Loucy (cell line): ENCODE data around the gene PACC1.

ENCODE experiments used
- H2AFZ ChIP-seq: fragments of 200-600 bp; sonication (generic); 2 replicates; pipeline ENCODE4 v1.6.0; 2016; ENCODE audit warnings: antibody characterized with exemption, mild to moderate bottlenecking, low read length, moderate library complexity
- H3F3A ChIP-seq: fragments of 200-600 bp; 2 replicates; pipeline ENCODE4 v1.6.0; 2016; ENCODE audit warnings: antibody characterized with exemption, low read depth, mild to moderate bottlenecking
- H3K27me3 ChIP-seq: fragments of 200-600 bp; sonication (generic); 2 replicates; pipeline ENCODE4 v1.6.1; 2014; ENCODE audit warnings: low read length, mild to moderate bottlenecking; ENCODE audit not compliant: insufficient read depth, poor library complexity, severe bottlenecking
- H3K36me3 ChIP-seq: fragments of 200-600 bp; sonication (generic); 2 replicates; pipeline ENCODE4 v1.6.1; 2016; ENCODE audit warnings: low read length; ENCODE audit not compliant: insufficient read depth
- H3K4me1 ChIP-seq: fragments of 200-600 bp; sonication (generic); 2 replicates; pipeline ENCODE4 v1.5.1; 2014; ENCODE audit warnings: low read length, mild to moderate bottlenecking; ENCODE audit not compliant: insufficient read depth, poor library complexity, severe bottlenecking
- H3K4me2 ChIP-seq: fragments of 200-600 bp; sonication (generic); 2 replicates; pipeline ENCODE4 v1.6.0; 2014; ENCODE audit warnings: antibody characterized with exemption, low read length, low read depth, mild to moderate bottlenecking; ENCODE audit not compliant: poor library complexity, severe bottlenecking
- H3K4me3 ChIP-seq: fragments of 200-600 bp; sonication (generic); 2 replicates; pipeline ENCODE4 v1.5.1; 2014; ENCODE audit warnings: low read length, mild to moderate bottlenecking, mixed read lengths; ENCODE audit not compliant: poor library complexity, severe bottlenecking
- H3K79me2 ChIP-seq: fragments of 200-600 bp; sonication (generic); 2 replicates; pipeline ENCODE4 v1.6.1; 2014; ENCODE audit warnings: low read length; ENCODE audit not compliant: insufficient read depth
- H3K9ac ChIP-seq: fragments of 200-600 bp; sonication (generic); 2 replicates; pipeline ENCODE4 v1.6.0; 2014; ENCODE audit warnings: mild to moderate bottlenecking, low read depth, low read length, moderate library complexity; ENCODE audit not compliant: poor library complexity, severe bottlenecking
- H3K9me2 ChIP-seq: fragments of 200-600 bp; sonication (generic); replicated peaks from 2 replicates; pipeline ENCODE4 v1.6.1; 2016; ENCODE audit warnings: low read depth, low read length, mixed read lengths
- H3K9me3 ChIP-seq: fragments of 200-600 bp; sonication (generic); 2 replicates; pipeline ENCODE4 v1.6.1; 2014; ENCODE audit warnings: mild to moderate bottlenecking, antibody characterized with exemption, low read length, low read depth; ENCODE audit not compliant: insufficient read depth
- H4K20me1 ChIP-seq: fragments of 200-600 bp; sonication (generic); 2 replicates; pipeline ENCODE4 v1.6.0; 2014; ENCODE audit warnings: antibody characterized with exemption, low read length, mild to moderate bottlenecking; ENCODE audit not compliant: insufficient read depth, poor library complexity, severe bottlenecking
- EZH2phosphoT487 ChIP-seq: fragments of 200-600 bp; IDR thresholded peaks from 2 replicates; pipeline ENCODE4 v1.6.1; 2018; ENCODE audit warnings: antibody characterized with exemption, mild to moderate bottlenecking, moderate library complexity, borderline replicate concordance
- TF ChIP-seq, protein P1 (sequence below): fragments of 200-600 bp; sonication (generic); conservative IDR thresholded peaks from 2 replicates; pipeline ENCODE4 v1.5.1; 2014; ENCODE audit warnings: mild to moderate bottlenecking, antibody characterized with exemption, low read length

Gene PACC1

DNA sequence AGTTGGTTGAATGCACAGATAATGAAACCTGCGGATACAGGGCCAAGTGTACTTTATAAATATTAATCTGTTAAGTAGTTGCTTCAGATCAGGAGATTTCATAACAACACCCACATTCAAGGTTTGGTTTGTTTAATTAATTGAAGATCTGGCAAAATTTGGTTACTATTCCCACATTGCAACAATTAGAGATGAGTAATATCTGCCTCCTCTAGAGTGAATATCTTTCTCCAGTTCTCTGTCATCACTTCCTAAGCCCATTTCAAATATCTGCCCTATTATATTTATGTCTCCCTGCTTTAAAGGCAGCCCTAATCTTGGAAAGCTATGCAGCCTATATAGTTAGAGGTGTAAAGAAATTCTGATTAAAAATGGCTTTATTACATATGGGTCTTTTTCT, 68.1 kb downstream of the PACC1 start:
- no peak overlapping the region for H3K4me2 ChIP-seq
- H2AFZ ChIP-seq: no peak overlapping the region
- no peaks in the 10 kb centered on the region for H3K27me3 ChIP-seq
- H3K79me2 ChIP-seq: no peaks in the 10 kb centered on the region
- no peak overlapping the region for H3K4me3 ChIP-seq
- H4K20me1 ChIP-seq: no peaks in the 10 kb centered on the region
- H3K9ac ChIP-seq: no peak overlapping the region
- TF ChIP-seq EZH2phosphoT487: no peak
- TF ChIP-seq, protein P1, sequence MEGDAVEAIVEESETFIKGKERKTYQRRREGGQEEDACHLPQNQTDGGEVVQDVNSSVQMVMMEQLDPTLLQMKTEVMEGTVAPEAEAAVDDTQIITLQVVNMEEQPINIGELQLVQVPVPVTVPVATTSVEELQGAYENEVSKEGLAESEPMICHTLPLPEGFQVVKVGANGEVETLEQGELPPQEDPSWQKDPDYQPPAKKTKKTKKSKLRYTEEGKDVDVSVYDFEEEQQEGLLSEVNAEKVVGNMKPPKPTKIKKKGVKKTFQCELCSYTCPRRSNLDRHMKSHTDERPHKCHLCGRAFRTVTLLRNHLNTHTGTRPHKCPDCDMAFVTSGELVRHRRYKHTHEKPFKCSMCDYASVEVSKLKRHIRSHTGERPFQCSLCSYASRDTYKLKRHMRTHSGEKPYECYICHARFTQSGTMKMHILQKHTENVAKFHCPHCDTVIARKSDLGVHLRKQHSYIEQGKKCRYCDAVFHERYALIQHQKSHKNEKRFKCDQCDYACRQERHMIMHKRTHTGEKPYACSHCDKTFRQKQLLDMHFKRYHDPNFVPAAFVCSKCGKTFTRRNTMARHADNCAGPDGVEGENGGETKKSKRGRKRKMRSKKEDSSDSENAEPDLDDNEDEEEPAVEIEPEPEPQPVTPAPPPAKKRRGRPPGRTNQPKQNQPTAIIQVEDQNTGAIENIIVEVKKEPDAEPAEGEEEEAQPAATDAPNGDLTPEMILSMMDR: no peak
- no peaks in the 10 kb centered on the region for H3K9me3 ChIP-seq
- H3K4me1 ChIP-seq: no peaks in the 10 kb centered on the region
- peaks cover 85% of the 10 kb centered on the region for H3K36me3 ChIP-seq
- no peaks in the 10 kb centered on the region for H3K9me2 ChIP-seq
- no peaks in the 10 kb centered on the region for H3F3A ChIP-seq

DNA sequence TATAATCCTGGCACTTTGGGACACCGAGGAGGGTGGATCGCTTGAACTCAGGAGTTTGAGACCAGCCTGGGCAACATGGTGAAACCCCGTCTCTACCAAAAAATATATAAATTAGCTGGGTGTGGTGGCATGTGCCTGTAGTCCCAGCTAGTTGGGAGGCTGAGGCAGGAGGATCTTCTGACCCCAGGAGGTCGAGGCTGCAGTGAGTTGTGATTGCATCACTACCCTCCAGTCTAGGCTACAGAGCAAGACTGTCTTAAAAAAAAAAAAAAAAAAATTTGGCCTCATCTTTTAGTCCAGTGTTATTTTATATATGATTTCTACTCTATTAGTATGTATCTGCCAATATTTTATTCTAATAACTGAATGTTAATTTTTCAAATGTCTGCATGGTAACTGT, 69.8 kb downstream of the PACC1 start:
- peaks cover 77% of the 10 kb centered on the region for H3K36me3 ChIP-seq
- H3K27me3 ChIP-seq: no peaks in the 10 kb centered on the region
- no peaks in the 10 kb centered on the region for H3K4me1 ChIP-seq
- H3F3A ChIP-seq: no peaks in the 10 kb centered on the region
- H3K4me3 ChIP-seq: no peak overlapping the region
- H2AFZ ChIP-seq: no peak overlapping the region
- H3K9ac ChIP-seq: no peak overlapping the region
- TF ChIP-seq EZH2phosphoT487: no peak
- H3K4me2 ChIP-seq: no peak overlapping the region
- H3K79me2 ChIP-seq: no peaks in the 10 kb centered on the region
- no peaks in the 10 kb centered on the region for H3K9me3 ChIP-seq
- H4K20me1 ChIP-seq: no peaks in the 10 kb centered on the region
- H3K9me2 ChIP-seq: no peaks in the 10 kb centered on the region

DNA sequence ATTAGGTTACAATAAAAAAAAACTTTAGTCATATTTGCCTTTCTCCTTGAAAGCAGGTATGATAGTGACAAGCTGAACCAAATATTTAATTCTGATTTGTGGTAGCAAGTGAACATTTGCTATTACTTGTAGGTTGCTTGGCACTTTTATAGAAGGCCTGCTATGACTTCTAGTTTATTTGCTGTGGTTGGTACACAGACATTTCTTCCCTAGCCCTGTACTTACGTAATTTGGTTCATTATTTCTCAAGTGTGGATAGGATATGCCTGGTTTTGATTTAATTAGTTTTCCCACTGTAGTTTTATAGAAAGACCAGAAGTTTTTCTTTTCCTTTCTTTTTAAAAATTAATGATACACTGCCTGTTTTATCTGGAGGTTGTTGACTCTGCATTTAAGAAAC, 73.6 kb downstream of the PACC1 start:
- H3K9ac ChIP-seq: no peak overlapping the region
- no peaks in the 10 kb centered on the region for H3K4me1 ChIP-seq
- H4K20me1 ChIP-seq: no peaks in the 10 kb centered on the region
- H3F3A ChIP-seq: no peaks in the 10 kb centered on the region
- no peaks in the 10 kb centered on the region for H3K9me2 ChIP-seq
- no peak overlapping the region for H3K4me3 ChIP-seq
- no peak overlapping the region for H2AFZ ChIP-seq
- no peaks in the 10 kb centered on the region for H3K9me3 ChIP-seq
- no peak overlapping the region for H3K4me2 ChIP-seq
- H3K36me3 ChIP-seq: peaks cover 72% of the 10 kb centered on the region
- no peaks in the 10 kb centered on the region for H3K27me3 ChIP-seq
- H3K79me2 ChIP-seq: no peaks in the 10 kb centered on the region
- no peak for TF ChIP-seq EZH2phosphoT487
- TF ChIP-seq, protein P1: no peak

DNA sequence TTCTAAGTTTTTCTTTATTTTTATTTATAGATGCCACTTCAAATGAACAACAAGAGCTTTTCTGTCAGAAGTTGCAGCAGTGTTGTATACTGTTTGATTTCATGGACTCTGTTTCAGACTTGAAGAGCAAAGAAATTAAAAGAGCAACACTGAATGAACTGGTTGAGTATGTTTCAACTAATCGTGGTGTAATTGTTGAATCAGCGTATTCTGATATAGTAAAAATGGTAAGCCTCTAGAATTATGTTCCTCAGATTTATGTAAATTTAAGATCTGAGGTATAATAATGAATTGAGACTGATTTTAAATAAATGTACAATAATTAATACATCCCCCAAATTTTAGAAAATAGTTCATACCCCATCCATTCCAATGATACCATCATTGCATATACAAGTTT, 85.6 kb downstream of the PACC1 start:
- Histone ChIP-seq H3K9me2 (no peaks in the 10 kb centered on the region), H3K4me2 (no peak overlapping the region), H3K9me3 (no peaks in the 10 kb centered on the region), H2AFZ (no peak overlapping the region), H3F3A (no peaks in the 10 kb centered on the region), H3K9ac (no peak overlapping the region), H3K79me2 (peaks cover 45% of the 10 kb centered on the region), H3K36me3 (peaks cover 40% of the 10 kb centered on the region; the same call in 1 of the 2 replicates), H3K27me3 (no peaks in the 10 kb centered on the region), H3K4me1 (peaks cover 4% of the 10 kb centered on the region), H4K20me1 (peaks cover 14% of the 10 kb centered on the region), H3K4me3 (no peak overlapping the region)
- TF ChIP-seq, protein P1: no peak
- TF ChIP-seq EZH2phosphoT487: no peak
